Hematopoietic multipotent progenitor cell treated with erythropoietin and hydrocortisone succinate and interleukin-3 and kit ligand, for 17 days (in vitro differentiated cells): ENCODE data around the gene COL20A1.
"Not testable (repeated sequence)": the region's sequence is repeated elsewhere in the genome, so short reads cannot be mapped to it uniquely, and the experiment has no call there.

Source experiments
- DNase-seq: peaks from one replicate; pipeline ENCODE4 v3.0.0-alpha.2; 2015; ENCODE audit warnings: low spot score

The COL20A1 gene

GRCh38 chr20:63334356-63334755 is 41.4 kb downstream of the COL20A1 start:
- no peak for DNase-seq

- not testable (repeated sequence) for DNase-seq
Observed at GRCh38 chr20:63335060-63335459, 42.1 kb downstream of the COL20A1 start.

GRCh38 chr20:63335711-63336110 is 42.7 kb downstream of the COL20A1 start:
- DNase-seq, result no peak

- DNase-seq, result no peak
Observed at GRCh38 chr20:63336232-63336752, 43.3 kb downstream of the COL20A1 start.

- no peak for DNase-seq
Observed at GRCh38 chr20:63337786-63338420, 44.9 kb downstream of the COL20A1 start.

- DNase-seq, result not testable (repeated sequence)
Observed at GRCh38 chr20:63339154-63340094, 46.4 kb downstream of the COL20A1 start.

- DNase-seq, result not testable (repeated sequence)
Observed at GRCh38 chr20:63340158-63340688, 47.2 kb downstream of the COL20A1 start.

- DNase-seq, result no peak
Observed at GRCh38 chr20:63342561-63343459, 49.8 kb downstream of the COL20A1 start.

- DNase-seq, result no peak
Observed at GRCh38 chr20:63343460-63344445, 50.8 kb downstream of the COL20A1 start.

- no peak for DNase-seq
Observed at GRCh38 chr20:63344616-63345327, 51.8 kb downstream of the COL20A1 start.

- no peak for DNase-seq
Observed at GRCh38 chr20:63345328-63346100, 52.5 kb downstream of the COL20A1 start.

- no peak for DNase-seq
Observed at GRCh38 chr20:63346131-63347080, 53.4 kb downstream of the COL20A1 start.

GRCh38 chr20:63347081-63347741 is 54.2 kb downstream of the COL20A1 start:
- DNase-seq, result no peak

GRCh38 chr20:63347950-63348827 is 55.2 kb downstream of the COL20A1 start:
- DNase-seq, result no peak

GRCh38 chr20:63348828-63349515 is 56.0 kb downstream of the COL20A1 start:
- no peak for DNase-seq

- no peak for DNase-seq
Observed at GRCh38 chr20:63349516-63349895, 56.5 kb downstream of the COL20A1 start.
